K562 (cell line): Measurements from ENCODE around the gene RPL22. TPM values are rescaled to one million over a fixed set of nuclear protein-coding genes. Genes with fewer than 3 reads are reported as not detected.

Experiments used
- ATF7 ChIP-seq: fragments of 450-650 bp; IDR thresholded peaks from 2 replicates; pipeline ENCODE4 v1.7.1; 2014; ENCODE audit warnings: mild to moderate bottlenecking, moderate library complexity
- CBX1 ChIP-seq: sonication (generic); IDR thresholded peaks from 2 replicates; pipeline ENCODE4 v1.6.1; 2016; ENCODE audit warnings: antibody characterized with exemption, low read depth, mild to moderate bottlenecking
- ELF1 ChIP-seq: fragments of 200-800 bp; sonication (Bioruptor generic); IDR thresholded peaks from 2 replicates; pipeline ENCODE4 v1.6.1; 2016; ENCODE audit warnings: missing genetic modification characterization, missing compliant biosample characterization
- GATAD2A ChIP-seq: fragments of 450-650 bp; IDR thresholded peaks from 2 replicates; pipeline ENCODE4 v1.6.1; 2017
- KDM1A ChIP-seq, 2 experiments: fragments of 450-650 bp; IDR thresholded peaks; 2 replicates each; pipeline ENCODE4 v1.6.1; 2016; ENCODE audit warnings: mild to moderate bottlenecking in 2 of 2
- KDM4B ChIP-seq, 2 experiments: fragments of 450-650 bp in 1 of 2; sonication (generic) in 1 of 2; IDR thresholded peaks; 2 replicates each; pipeline ENCODE4 v1.6.1; 2016 to 2017; ENCODE audit warnings: borderline replicate concordance in 2 of 2, antibody characterized with exemption in 1 of 2, low read depth in 1 of 2, mild to moderate bottlenecking in 1 of 2
- KDM5B ChIP-seq: fragments of 200-600 bp; sonication (generic); IDR thresholded peaks from 2 replicates; pipeline ENCODE4 v1.6.1; 2012; ENCODE audit warnings: low read depth, mild to moderate bottlenecking, moderate library complexity, low read length, control low read depth, inconsistent platforms; ENCODE audit not compliant: insufficient replicate concordance
- LEF1 ChIP-seq: fragments of 450-650 bp; IDR thresholded peaks from 2 replicates; pipeline ENCODE4 v1.6.1; 2016; ENCODE audit warnings: mild to moderate bottlenecking
- MCM7 ChIP-seq, 2 experiments: fragments of 450-650 bp; IDR thresholded peaks; 2 replicates each; pipeline ENCODE4 v1.6.1; 2016 to 2018
- MTA1 ChIP-seq: fragments of 450-650 bp; IDR thresholded peaks from 2 replicates; pipeline ENCODE4 v1.6.1; 2017; ENCODE audit warnings: borderline replicate concordance
- NFIX ChIP-seq: fragments of 250-450 bp; sonication (Bioruptor Pico); IDR thresholded peaks from 2 replicates; pipeline ENCODE4 v1.4.0; 2020; ENCODE audit warnings: low read depth, mild to moderate bottlenecking, moderate library complexity
- NFYB ChIP-seq: IDR thresholded peaks from 2 replicates; pipeline ENCODE4 v1.6.1; 2011; ENCODE audit warnings: mild to moderate bottlenecking, moderate library complexity; ENCODE audit not compliant: insufficient read length; ENCODE audit errors: extremely low read depth
- PTRF ChIP-seq: fragments of 450-650 bp; IDR thresholded peaks from 2 replicates; pipeline ENCODE4 v1.6.1; 2016; ENCODE audit warnings: mild to moderate bottlenecking, missing genetic modification characterization, missing compliant biosample characterization
- PYGO2 ChIP-seq: fragments of 450-650 bp; IDR thresholded peaks from 2 replicates; pipeline ENCODE4 v1.6.1; 2016; ENCODE audit warnings: mild to moderate bottlenecking, missing genetic modification characterization, moderate library complexity, missing compliant biosample characterization
- RBBP5 ChIP-seq: fragments of 200-600 bp; sonication (generic); IDR thresholded peaks from 2 replicates; pipeline ENCODE4 v1.6.1; 2012; ENCODE audit warnings: borderline replicate concordance, mild to moderate bottlenecking, low read length, control low read depth, inconsistent platforms; ENCODE audit not compliant: insufficient read depth, poor library complexity, severe bottlenecking
- RBM15 ChIP-seq: fragments of 200-400 bp; formaldehyde crosslinking; IDR thresholded peaks from 2 replicates; pipeline ENCODE4 v1.6.1; 2018; ENCODE audit warnings: mild to moderate bottlenecking, low read length, moderate library complexity; ENCODE audit not compliant: insufficient read depth
- RNF219 ChIP-seq: fragments of 250-450 bp; sonication (Bioruptor Pico); IDR thresholded peaks from 2 replicates; pipeline ENCODE4 v1.5.0; 2022; ENCODE audit warnings: mild to moderate bottlenecking
- SMAD3 ChIP-seq: fragments of 450-650 bp; formaldehyde crosslinking; conservative IDR thresholded peaks from 2 replicates; pipeline ENCODE4 v1.4.0; 2020; ENCODE audit warnings: mild to moderate bottlenecking
- SMARCC2 ChIP-seq: fragments of 450-650 bp; IDR thresholded peaks from 2 replicates; pipeline ENCODE4 v1.6.1; 2017; ENCODE audit warnings: antibody characterized with exemption, moderate library complexity, mild to moderate bottlenecking, low read depth
- SRSF1 ChIP-seq: fragments of 200-400 bp; formaldehyde crosslinking; IDR thresholded peaks from 2 replicates; pipeline ENCODE4 v1.6.1; 2017; ENCODE audit warnings: mild to moderate bottlenecking, low read depth, low read length, moderate library complexity
- TEAD2 ChIP-seq: fragments of 450-650 bp; IDR thresholded peaks from 2 replicates; pipeline ENCODE4 v1.6.1; 2016; ENCODE audit warnings: missing genetic modification characterization, control low read depth, missing compliant biosample characterization
- TGIF2 ChIP-seq: sonication (generic); formaldehyde crosslinking; IDR thresholded peaks from 2 replicates; pipeline ENCODE4 v1.8.1; 2022; ENCODE audit warnings: mild to moderate bottlenecking, missing genetic modification reagents, moderate library complexity
- TSC22D4 ChIP-seq: fragments of 450-650 bp; IDR thresholded peaks from 2 replicates; pipeline ENCODE4 v1.6.1; 2016; ENCODE audit warnings: missing genetic modification characterization, missing biosample characterization, control low read depth
- ZBTB33 ChIP-seq: sonication (generic); formaldehyde crosslinking; IDR thresholded peaks from 2 replicates; pipeline ENCODE4 v1.8.1; 2023; ENCODE audit warnings: mild to moderate bottlenecking, missing genetic modification reagents
- ZBTB7A ChIP-seq: IDR thresholded peaks from 2 replicates; pipeline ENCODE4 v1.6.1; 2011; ENCODE audit warnings: low read depth, mild to moderate bottlenecking, low read length, moderate library complexity, borderline replicate concordance; ENCODE audit not compliant: control insufficient read depth
- ZNF830 ChIP-seq: fragments of 250-450 bp; sonication (Bioruptor Pico); IDR thresholded peaks from 2 replicates; pipeline ENCODE4 v1.5.0; 2021; ENCODE audit warnings: mild to moderate bottlenecking
- ZSCAN29 ChIP-seq: fragments of 450-650 bp; IDR thresholded peaks from 2 replicates; pipeline ENCODE4 v1.6.1; 2017
- polyA plus RNA-seq, 8 experiments: library from polyadenylated mRNA; depleted of rRNA in 4 of 8; stranded (reverse) in 5 of 8; unstranded in 3 of 8; fragments of >200 nt; fragmentation: Nextera tagmentation in 2 of 8; fragmentation: Illumina TruSeq in 1 of 8; extraction: Ambion mirVana in 2 of 8; extraction: Trizol in 1 of 8; gene quantifications; 2 replicates each; pipeline versions ENCODE4 v1.2.1 to v1.2.3, GENCODE V29; 2011 to 2014; ENCODE audit warnings: inconsistent platforms in 1 of 8, missing spikeins in 1 of 8
- total RNA-seq, 7 experiments: library from RNA; depleted of rRNA in 6 of 7; stranded (reverse); fragments of >200 nt in 6 of 7; fragmentation: Illumina TruSeq in 2 of 7; extraction: Trizol in 2 of 7; gene quantifications; 2 replicates each; pipeline versions ENCODE4 v1.2.1 to v1.2.3, GENCODE V29; 2011 to 2021; ENCODE audit warnings: low replicate concordance in 1 of 7

The RPL22 gene
- total and polyA plus RNA-seq, 9 of the 15 experiments (the other 6 are each of a cell fraction or from before 2014, with no cell fraction given) = 467 to 1,165 (median 607) TPM

- TF ChIP-seq RBBP5 (no peak), PYGO2 (tag) (no peak), MTA1 (0 out of 2 replicates have a peak, but pooled peaks have one; percentile 16), SMAD3 (CRISPR knock-in tag) (no peak), ZBTB33 (CRISPR knock-in tag) (no peak), TSC22D4 (tag) (no peak), KDM1A (IDR thresholded peaks at IDR 0.05) (peak; percentile 81 to 88; a peak in 3 of 4 replicates), TEAD2 (no peak), NFYB (no peak), ATF7 (no peak), LEF1 (no peak), RBM15 (no peak), GATAD2A (no peak), ELF1 (tag) (no peak), RNF219 (CRISPR knock-in tag) (no peak), NFIX (CRISPR knock-in tag) (no peak), ZBTB7A (no peak), PTRF (no peak), CBX1 (peak; percentile 62), SRSF1 (no peak), ZNF830 (CRISPR knock-in tag) (no peak), TGIF2 (CRISPR knock-in tag) (no peak), KDM4B (IDR thresholded peaks at IDR 0.05; ENCODE audit: borderline replicate concordance in 2 of 2, low read depth in 1 of 2) (no peak), SMARCC2 (no peak), KDM5B (peak; percentile 48), ZSCAN29 (no peak), MCM7 (IDR thresholded peaks at IDR 0.05) (no peak)
Measured at GRCh38 chr1:6234502-6235295, 35.3 kb upstream of the RPL22 start (continued).
